PFSK-1 (cell line): Measurements from ENCODE around the gene GDF10.

ENCODE experiments used
- FOXP2 ChIP-seq: optimal IDR thresholded peaks from 2 replicates; pipeline ENCODE3; 2011; ENCODE audit warnings: borderline replicate concordance, control low read depth, inconsistent platforms; ENCODE audit not compliant: insufficient read depth; ENCODE audit errors: extremely low read length, extremely low read depth
- POLR2AphosphoS5 ChIP-seq: IDR thresholded peaks from 2 replicates; pipeline ENCODE4 v1.6.1; 2012; ENCODE audit warnings: low read depth, mild to moderate bottlenecking, control low read depth, low read length, moderate library complexity
- REST ChIP-seq, 2 experiments: IDR thresholded peaks; 2 replicates each; pipeline versions ENCODE4 v1.6.1 to v1.8.0; 2011 to 2012; ENCODE audit warnings: low read depth in 2 of 2, low read length in 2 of 2, control low read depth in 1 of 2, inconsistent platforms in 1 of 2, mild to moderate bottlenecking in 1 of 2, moderate library complexity in 1 of 2; ENCODE audit not compliant: insufficient read depth in 1 of 2
- SIN3A ChIP-seq: IDR thresholded peaks from 2 replicates; pipeline ENCODE4 v1.6.1; 2012; ENCODE audit warnings: mild to moderate bottlenecking, low read length, moderate library complexity, borderline replicate concordance; ENCODE audit not compliant: insufficient read depth
- TAF1 ChIP-seq: IDR thresholded peaks from 2 replicates; pipeline ENCODE4 v1.6.1; 2012; ENCODE audit warnings: low read length, control low read depth, borderline replicate concordance; ENCODE audit not compliant: insufficient read depth

Gene GDF10

GRCh38 chr10:47262606-47263533 is 37.1 kb upstream of the GDF10 start:
- TF ChIP-seq FOXP2 (no peak), SIN3A (no peak), REST (IDR thresholded peaks at IDR 0.05; ENCODE audit: insufficient read depth in 1 of 2, low read depth in 2 of 2, low read length in 2 of 2) (no peak), TAF1 (no peak), POLR2AphosphoS5 (no peak)

GRCh38 chr10:47264797-47265281 is 35.2 kb upstream of the GDF10 start:
- no peak for TF ChIP-seq REST (IDR thresholded peaks at IDR 0.05; ENCODE audit: insufficient read depth in 1 of 2, low read depth in 2 of 2, low read length in 2 of 2)
- no peak for TF ChIP-seq SIN3A
- TF ChIP-seq TAF1 = no peak
- no peak for TF ChIP-seq FOXP2
- TF ChIP-seq POLR2AphosphoS5 = no peak

- TF ChIP-seq SIN3A (no peak), TAF1 (no peak), POLR2AphosphoS5 (no peak), FOXP2 (no peak), REST (IDR thresholded peaks at IDR 0.05; ENCODE audit: insufficient read depth in 1 of 2, low read depth in 2 of 2, low read length in 2 of 2) (no peak)
These were observed 33.4 kb upstream of the GDF10 start for GRCh38 chr10:47266602-47267001.

- TF ChIP-seq POLR2AphosphoS5 = no peak
- no peak for TF ChIP-seq SIN3A
- TF ChIP-seq REST (IDR thresholded peaks at IDR 0.05; ENCODE audit: insufficient read depth in 1 of 2, low read depth in 2 of 2, low read length in 2 of 2) = no peak
- TF ChIP-seq FOXP2 = no peak
- TF ChIP-seq TAF1 = no peak
These were observed 31.3 kb upstream of the GDF10 start for GRCh38 chr10:47268696-47269095.
